B cell (primary cell): Measurements from ENCODE around the gene CLOCK. TPM values are rescaled to one million over a fixed set of nuclear protein-coding genes. Genes with fewer than 3 reads are reported as not detected.

Experiments
- ATAC-seq: fragments of 200-7000 bp; cut with Tn5 transposase; one replicate; pipeline ENCODE4 v1.10.0; 2021; ENCODE audit warnings: low read depth, mild to moderate bottlenecking, moderate number of reproducible peaks, moderate library complexity
- CTCF ChIA-PET: fragments of 350-600 bp; sonication (Branson Sonifier 250); formaldehyde crosslinking; loops from one replicate; lab custom pipeline; 2021; ENCODE audit warnings: antibody characterized with exemption, inconsistent platforms; lab: Charles Lee
- POLR2A ChIA-PET: fragments of 350-600 bp; sonication (Branson Sonifier 250); formaldehyde crosslinking; loops from one replicate; lab custom pipeline; 2021; ENCODE audit warnings: antibody characterized with exemption; lab: Charles Lee
- DNase-seq: peaks from one replicate; pipeline ENCODE4 v3.0.0; 2013
- H2AFZ ChIP-seq: 2 replicates; pipeline ENCODE4 v1.6.1; 2012; ENCODE audit warnings: mild to moderate bottlenecking, low read depth, low read length; ENCODE audit not compliant: insufficient read depth, poor library complexity, severe bottlenecking
- H3K27ac ChIP-seq, 2 donors: 1 replicate in 1 of 2; 2 replicates in 1 of 2; pipeline ENCODE4 v1.5.1; 2012 to 2013; ENCODE audit warnings: low read length in 2 of 2, mild to moderate bottlenecking in 2 of 2, moderate library complexity in 1 of 2
- H3K27me3 ChIP-seq, 4 experiments: fragments of 200-600 bp in 1 of 4; sonication (generic) in 1 of 4; replicated peaks in 1 of 4; 1 replicate in 2 of 4; 2 replicates in 2 of 4; pipeline versions ENCODE4 v1.6.1 to v1.7.0; 2013 to 2016; ENCODE audit warnings: low read length in 3 of 4, mild to moderate bottlenecking in 2 of 4, mixed read lengths in 1 of 4, moderate library complexity in 1 of 4; ENCODE audit not compliant: insufficient read depth in 4 of 4, control insufficient read depth in 3 of 4; ENCODE audit errors: control extremely low read depth in 1 of 4
- H3K36me3 ChIP-seq, 2 experiments: replicated peaks in 1 of 2; 1 replicate in 1 of 2; 2 replicates in 1 of 2; pipeline versions ENCODE4 v1.6.1 to v1.7.1; 2013; ENCODE audit warnings: low read length in 1 of 2; ENCODE audit not compliant: insufficient read depth in 2 of 2, control insufficient read depth in 1 of 2; ENCODE audit errors: control extremely low read depth in 1 of 2, extremely low read depth in 1 of 2
- H3K4me1 ChIP-seq, 2 donors: fragments of 200-600 bp in 1 of 2; sonication (generic) in 1 of 2; 1 replicate in 1 of 2; 2 replicates in 1 of 2; pipeline versions ENCODE4 v1.5.1 to v1.6.1; 2013 to 2017; ENCODE audit warnings: low read length in 2 of 2; ENCODE audit not compliant: control insufficient read depth in 2 of 2, insufficient read depth in 2 of 2
- H3K4me2 ChIP-seq: replicated peaks from 2 replicates; pipeline ENCODE3; 2012; ENCODE audit warnings: mild to moderate bottlenecking, low read depth, low read length; ENCODE audit not compliant: poor library complexity, severe bottlenecking
- H3K4me3 ChIP-seq, 5 experiments: fragments of 200-600 bp in 1 of 5; sonication (generic) in 1 of 5; 1 replicate in 3 of 5; 2 replicates in 2 of 5; pipeline versions ENCODE4 v1.5.1 to v1.7.0; 2011 to 2016; ENCODE audit warnings: low read length in 4 of 5, mild to moderate bottlenecking in 4 of 5, low read depth in 2 of 5, control low read depth in 1 of 5, moderate library complexity in 1 of 5; ENCODE audit not compliant: insufficient read depth in 1 of 5; ENCODE audit errors: control extremely low read depth in 1 of 5, extremely low read depth in 1 of 5
- H3K79me2 ChIP-seq: fragments of 200-600 bp; sonication (generic); one replicate; pipeline ENCODE4 v1.6.0; 2016; ENCODE audit warnings: low read length; ENCODE audit not compliant: control insufficient read depth, insufficient read depth
- H3K9ac ChIP-seq: fragments of 200-600 bp; sonication (generic); 2 replicates; pipeline ENCODE4 v1.6.1; 2017; ENCODE audit warnings: mild to moderate bottlenecking, low read length, moderate library complexity
- H3K9me3 ChIP-seq, 3 donors: one replicate each; pipeline versions ENCODE4 v1.6.1 to v1.7.1; 2013; ENCODE audit warnings: low read length in 2 of 3; ENCODE audit not compliant: control insufficient read depth in 2 of 3, insufficient read depth in 1 of 3; ENCODE audit errors: control extremely low read depth in 1 of 3
- H4K20me1 ChIP-seq: 2 replicates; pipeline ENCODE4 v1.6.0; 2012; ENCODE audit warnings: mild to moderate bottlenecking, low read length; ENCODE audit not compliant: insufficient read depth, control insufficient read depth, poor library complexity, severe bottlenecking
- H3K27ac Mint-ChIP-seq: one replicate; pipeline ENCODE4 v1.8.0; 2021; ENCODE audit warnings: mixed read lengths
- H3K27me3 Mint-ChIP-seq: one replicate; pipeline ENCODE4 v1.8.0; 2021; ENCODE audit warnings: mixed read lengths
- H3K4me1 Mint-ChIP-seq: one replicate; pipeline ENCODE4 v1.8.0; 2021; ENCODE audit warnings: mixed read lengths
- H3K4me3 Mint-ChIP-seq: one replicate; pipeline ENCODE4 v1.8.0; 2021; ENCODE audit warnings: mixed read lengths
- H3K9me3 Mint-ChIP-seq: one replicate; pipeline ENCODE4 v1.8.0; 2022; ENCODE audit warnings: mixed read lengths; ENCODE audit not compliant: insufficient read depth
- CTCF ChIP-seq: fragments of 200-600 bp; IDR thresholded peaks from one replicate; pipeline ENCODE4 v1.8.0; 2022; ENCODE audit warnings: antibody characterized with exemption, mild to moderate bottlenecking
- EZH2 ChIP-seq: IDR thresholded peaks from 2 replicates; pipeline ENCODE4 v1.6.1; 2012; ENCODE audit warnings: borderline replicate concordance, low read depth, mild to moderate bottlenecking, moderate library complexity, low read length; ENCODE audit not compliant: insufficient read depth, poor library complexity, severe bottlenecking
- WGBS: methylation state at CpG from one replicate; pipeline ENCODE4 v1.1.5; 2013; ENCODE audit warnings: missing lambda C conversion rate; ENCODE audit not compliant: insufficient coverage; 5-methylcytosine and 5-hydroxymethylcytosine counted together
- intact Hi-C: fragments of 100-400 bp; cut with micrococcal nuclease; formaldehyde crosslinking; loops from one replicate; pipeline ENCODE4 v1.10.0; 2022
- polyA plus RNA-seq: library from polyadenylated mRNA; depleted of rRNA; stranded (reverse); fragments of >200 nt; gene quantifications from 2 replicates; pipeline ENCODE4 v1.2.3, GENCODE V29; 2012
- small RNA-seq: library from RNA; depleted of rRNA; stranded (forward); fragments of <200 nt; gene quantifications from one replicate; pipeline ENCODE3, GENCODE V24; 2012; ENCODE audit warnings: low replicate concordance, low read depth; ENCODE audit not compliant: insufficient read length
- total RNA-seq, 2 donors: library from RNA; stranded (reverse); fragments of 120-200 nt in 1 of 2; gene quantifications; 1 replicate in 1 of 2; 2 replicates in 1 of 2; pipeline versions ENCODE4 v1.2.3 to v1.2.4, GENCODE V29; 2013 to 2022

Gene CLOCK
- total and polyA plus RNA-seq, 2 donors (not counting 1 experiment from before 2014, with no cell fraction given), result 2.8 to 14.2 TPM

GRCh38 chr4:55378617-55379467 is 167.9 kb downstream of the CLOCK start:
- no peaks in the 10 kb centered on the region for H3K4me1 Mint-ChIP-seq
- no peak overlapping the region for H3K9ac ChIP-seq
- TF ChIP-seq CTCF, result no peak
- no peak for TF ChIP-seq EZH2
- ChIA-PET POLR2A (no interaction called here), CTCF (no interaction called here)
- no peaks in the 10 kb centered on the region for H3K27me3 Mint-ChIP-seq
- H3K27ac ChIP-seq, result no peak overlapping the region
- no peak overlapping the region for H2AFZ ChIP-seq
- DNase-seq (no peak), ATAC-seq (no peak)
- no peaks in the 10 kb centered on the region for H3K36me3 ChIP-seq
- H3K9me3 Mint-ChIP-seq, result no peaks in the 10 kb centered on the region
- no peaks in the 10 kb centered on the region for H3K27me3 ChIP-seq
- whole genome bisulfite sequencing, result 100% methylated on average over 7 of the region's 13 CpGs
- no peaks in the 10 kb centered on the region for H4K20me1 ChIP-seq
- no peak overlapping the region for H3K4me3 ChIP-seq
- intact Hi-C loops, result no loop called here
- no peak overlapping the region for H3K4me2 ChIP-seq
- H3K79me2 ChIP-seq, result no peaks in the 10 kb centered on the region
- H3K4me1 ChIP-seq, result no peaks in the 10 kb centered on the region
- no peaks in the 10 kb centered on the region for H3K9me3 ChIP-seq
- H3K27ac Mint-ChIP-seq, result no peak overlapping the region
- H3K4me3 Mint-ChIP-seq, result no peak overlapping the region

Small RNAs within 50 kb of the gene (small RNA-seq; reads per million reads assigned to genes)
- gene RF00019, result not detected

Other genes with a start within 250 kb of the CLOCK start
- 3.6 and 4.0 TPM in 2 replicates for gene SRD5A3, start 200.7 kb downstream of the CLOCK start, total RNA-seq
- gene SRD5A3, start 200.7 kb downstream of the CLOCK start, polyA plus RNA-seq, result 0.62 and 0.88 TPM in 2 replicates
- gene TMEM165, start 151.0 kb downstream of the CLOCK start, total RNA-seq, result 110 and 113 TPM in 2 replicates
- gene TMEM165, start 151.0 kb downstream of the CLOCK start, polyA plus RNA-seq, result 26.3 and 44.6 TPM in 2 replicates
- not detected in 2 replicates for gene PDCL2, start 45.3 kb upstream of the CLOCK start, total RNA-seq
- gene PDCL2, start 45.3 kb upstream of the CLOCK start, polyA plus RNA-seq, result not detected in 2 replicates
- gene NMU, start 89.4 kb upstream of the CLOCK start, total RNA-seq, result not detected in 2 replicates
- gene NMU, start 89.4 kb upstream of the CLOCK start, polyA plus RNA-seq, result not detected in 2 replicates